GM12878 (cell line): ENCODE measurements around the gene ABHD18. TPM values are rescaled to one million over a fixed set of nuclear protein-coding genes. Genes with fewer than 3 reads are reported as not detected.

ENCODE experiments used
- CHD2 ChIP-seq: IDR thresholded peaks from 2 replicates; pipeline ENCODE4 v1.6.1; 2011; ENCODE audit warnings: low read depth, low read length, improper control_type of control experiment, borderline replicate concordance
- CUX1 ChIP-seq: IDR thresholded peaks from 2 replicates; pipeline ENCODE4 v1.6.1; 2012; ENCODE audit warnings: improper control_type of control experiment, low read depth, low read length; ENCODE audit not compliant: insufficient replicate concordance
- ESRRA ChIP-seq: IDR thresholded peaks from 2 replicates; pipeline ENCODE4 v1.6.1; 2012; ENCODE audit warnings: mild to moderate bottlenecking, low read length, improper control_type of control experiment
- HCFC1 ChIP-seq: fragments of 150-350 bp; IDR thresholded peaks from 2 replicates; pipeline ENCODE4 v1.6.1; 2014; ENCODE audit warnings: low read length
- IKZF1 ChIP-seq: fragments of 450-650 bp; conservative IDR thresholded peaks from 2 replicates; pipeline ENCODE4 v1.6.1; 2017; ENCODE audit warnings: antibody characterized with exemption, mild to moderate bottlenecking
- IKZF2 ChIP-seq, 2 experiments: fragments of 450-650 bp; IDR thresholded peaks; 2 replicates each; pipeline ENCODE4 v1.6.1; 2017; ENCODE audit warnings: mild to moderate bottlenecking in 2 of 2, moderate library complexity in 2 of 2
- MAX ChIP-seq: IDR thresholded peaks from 2 replicates; pipeline ENCODE4 v1.6.1; 2012; ENCODE audit warnings: low read depth, low read length, improper control_type of control experiment
- MEF2B ChIP-seq: fragments of 450-650 bp; IDR thresholded peaks from 2 replicates; pipeline ENCODE4 v1.6.1; 2018; ENCODE audit warnings: mild to moderate bottlenecking, moderate library complexity; ENCODE audit not compliant: partially characterized antibody, poor library complexity, severe bottlenecking
- MYB ChIP-seq: fragments of 150-350 bp; IDR thresholded peaks from 2 replicates; pipeline ENCODE4 v1.6.1; 2014; ENCODE audit warnings: mild to moderate bottlenecking, low read depth, low read length, borderline replicate concordance
- NBN ChIP-seq: fragments of 450-650 bp; IDR thresholded peaks from 2 replicates; pipeline ENCODE4 v1.6.1; 2016
- PAX8 ChIP-seq: fragments of 450-650 bp; IDR thresholded peaks from 2 replicates; pipeline ENCODE4 v1.6.1; 2017; ENCODE audit warnings: mild to moderate bottlenecking, moderate library complexity
- POLR2AphosphoS5 ChIP-seq: IDR thresholded peaks from 2 replicates; pipeline ENCODE4 v1.6.1; 2011; ENCODE audit warnings: mild to moderate bottlenecking, low read length, inconsistent platforms
- SMC3 ChIP-seq: IDR thresholded peaks from 2 replicates; pipeline ENCODE4 v1.6.1; 2011; ENCODE audit warnings: low read length, improper control_type of control experiment, borderline replicate concordance
- SP1 ChIP-seq: IDR thresholded peaks from one replicate; pipeline ENCODE4 v1.6.1; 2011; ENCODE audit warnings: low read depth, low read length
- SPI1 ChIP-seq: IDR thresholded peaks from 2 replicates; pipeline ENCODE4 v1.6.1; 2011; ENCODE audit warnings: low read depth, mild to moderate bottlenecking, low read length, moderate library complexity, borderline replicate concordance; ENCODE audit not compliant: insufficient read depth
- ZBTB11 ChIP-seq: fragments of 450-650 bp; formaldehyde crosslinking; IDR thresholded peaks from 2 replicates; pipeline ENCODE4 v1.5.0; 2022; ENCODE audit warnings: mild to moderate bottlenecking, missing genetic modification characterization
- ZNF687 ChIP-seq: fragments of 450-650 bp; IDR thresholded peaks from 2 replicates; pipeline ENCODE4 v1.6.1; 2017; ENCODE audit warnings: mild to moderate bottlenecking, moderate library complexity
- polyA plus RNA-seq, 11 experiments: library from polyadenylated mRNA; depleted of rRNA in 4 of 11; unstranded in 6 of 11; stranded (reverse) in 5 of 11; fragments of >200 nt; fragmentation: Nextera tagmentation in 4 of 11; fragmentation: Illumina TruSeq in 1 of 11; extraction: Ambion mirVana in 4 of 11; extraction: Trizol in 1 of 11; gene quantifications; 1 replicate in 1 of 11; 2 replicates in 10 of 11; pipeline versions ENCODE4 v1.2.1 to v1.2.3, GENCODE V29; 2011 to 2016; ENCODE audit warnings: inconsistent platforms in 2 of 11, missing spikeins in 2 of 11, low read depth in 1 of 11
- total RNA-seq, 4 experiments: library from RNA; depleted of rRNA in 3 of 4; stranded (reverse); fragments of >200 nt in 3 of 4; fragmentation: Illumina TruSeq in 1 of 4; extraction: Trizol in 1 of 4; gene quantifications; 2 replicates each; pipeline versions ENCODE4 v1.2.1 to v1.2.3, GENCODE V29; 2013 to 2021

The ABHD18 gene
- total and polyA plus RNA-seq, 10 of the 15 experiments (the other 5 are each of a cell fraction or from before 2014, with no cell fraction given) = 3.4 to 13.5 (median 9.6) TPM

- TF ChIP-seq CUX1 (no peak), SP1 (peak; percentile 66), CHD2 (peak; percentile 99), IKZF2 (IDR thresholded peaks at IDR 0.05) (peak; percentile 65 to 72; a peak in 3 of 4 replicates), ZBTB11 (CRISPR knock-in tag) (no peak), NBN (peak; percentile 41), SMC3 (0 out of 2 replicates have a peak, but pooled peaks have one; percentile 15), IKZF1 (peak; percentile 84), POLR2AphosphoS5 (peak; percentile 90), MAX (peak; percentile 75; the same call in 1 of the 2 replicates), SPI1 (0 out of 2 replicates have a peak, but pooled peaks have one; percentile 29), MYB (peak; percentile 26; the same call in 1 of the 2 replicates), MEF2B (no peak), PAX8 (no peak), ESRRA (0 out of 2 replicates have a peak, but pooled peaks have one; percentile 11), ZNF687 (peak; percentile 67), HCFC1 (peak; percentile 8; the same call in 1 of the 2 replicates)
Observed at GRCh38 chr4:127965062-127965802, at the start of gene ABHD18, which contains the start of gene MFSD8 (continued).
